ENCODE results near the gene HBE1. TPM values are rescaled to one million over a fixed set of nuclear protein-coding genes. Genes with fewer than 3 reads are reported as not detected.

HBE1 gene
- total RNA-seq, 1 donor from 2014 or later, result not detected

GRCh38 chr11:5285703-5286340, 16.1 kb upstream of the HBE1 start:
- no peaks in the 10 kb centered on the region for H3K27me3 Mint-ChIP-seq (ENCODE audit: unreplicated experiment)
- H3K36me3 Mint-ChIP-seq (ENCODE audit: unreplicated experiment), result no peaks in the 10 kb centered on the region
- no peak for TF ChIP-seq CTCF (IDR thresholded peaks at IDR 0.05)
- no peak for DNase-seq (ENCODE audit: extremely low spot score, unreplicated experiment)
- H3K9me3 Mint-ChIP-seq (ENCODE audit: unreplicated experiment), result no peaks in the 10 kb centered on the region
- peaks cover 1% of the 10 kb centered on the region for H3K4me1 Mint-ChIP-seq (ENCODE audit: unreplicated experiment)
- H3K4me3 Mint-ChIP-seq (ENCODE audit: unreplicated experiment), result no peak overlapping the region
- H3K27ac Mint-ChIP-seq (ENCODE audit: unreplicated experiment), result no peak overlapping the region

- no peak for TF ChIP-seq CTCF (IDR thresholded peaks at IDR 0.05)
- Mint-ChIP-seq H3K36me3 (ENCODE audit: unreplicated experiment) (no peaks in the 10 kb centered on the region), H3K27me3 (ENCODE audit: unreplicated experiment) (no peaks in the 10 kb centered on the region), H3K4me1 (ENCODE audit: unreplicated experiment) (peaks cover 10% of the 10 kb centered on the region), H3K4me3 (ENCODE audit: unreplicated experiment) (no peak overlapping the region), H3K9me3 (ENCODE audit: unreplicated experiment) (no peaks in the 10 kb centered on the region), H3K27ac (ENCODE audit: unreplicated experiment) (no peak overlapping the region)
- no peak for DNase-seq (ENCODE audit: extremely low spot score, unreplicated experiment)
Observed at GRCh38 chr11:5284637-5285036, 14.9 kb upstream of the HBE1 start.

GRCh38 chr11:5283882-5284281, 14.1 kb upstream of the HBE1 start:
- H3K36me3 Mint-ChIP-seq (ENCODE audit: unreplicated experiment), result no peaks in the 10 kb centered on the region
- no peak overlapping the region for H3K4me3 Mint-ChIP-seq (ENCODE audit: unreplicated experiment)
- no peak for DNase-seq (ENCODE audit: extremely low spot score, unreplicated experiment)
- no peaks in the 10 kb centered on the region for H3K9me3 Mint-ChIP-seq (ENCODE audit: unreplicated experiment)
- no peak overlapping the region for H3K27ac Mint-ChIP-seq (ENCODE audit: unreplicated experiment)
- peaks cover 10% of the 10 kb centered on the region for H3K4me1 Mint-ChIP-seq (ENCODE audit: unreplicated experiment)
- no peak for TF ChIP-seq CTCF (IDR thresholded peaks at IDR 0.05)
- no peaks in the 10 kb centered on the region for H3K27me3 Mint-ChIP-seq (ENCODE audit: unreplicated experiment)

- no peak for TF ChIP-seq CTCF (IDR thresholded peaks at IDR 0.05)
- H3K27ac Mint-ChIP-seq (ENCODE audit: unreplicated experiment), result no peak overlapping the region
- DNase-seq (ENCODE audit: extremely low spot score, unreplicated experiment), result no peak
- H3K9me3 Mint-ChIP-seq (ENCODE audit: unreplicated experiment), result no peaks in the 10 kb centered on the region
- H3K27me3 Mint-ChIP-seq (ENCODE audit: unreplicated experiment), result no peaks in the 10 kb centered on the region
- no peaks in the 10 kb centered on the region for H3K36me3 Mint-ChIP-seq (ENCODE audit: unreplicated experiment)
- H3K4me1 Mint-ChIP-seq (ENCODE audit: unreplicated experiment), result peaks cover 10% of the 10 kb centered on the region
- no peak overlapping the region for H3K4me3 Mint-ChIP-seq (ENCODE audit: unreplicated experiment)
Observed at GRCh38 chr11:5283086-5283485, 13.3 kb upstream of the HBE1 start.

GRCh38 chr11:5282628-5283027, 12.9 kb upstream of the HBE1 start:
- Mint-ChIP-seq H3K27ac (ENCODE audit: unreplicated experiment) (no peak overlapping the region), H3K36me3 (ENCODE audit: unreplicated experiment) (no peaks in the 10 kb centered on the region), H3K27me3 (ENCODE audit: unreplicated experiment) (no peaks in the 10 kb centered on the region), H3K4me1 (ENCODE audit: unreplicated experiment) (peaks cover 10% of the 10 kb centered on the region), H3K9me3 (ENCODE audit: unreplicated experiment) (no peaks in the 10 kb centered on the region), H3K4me3 (ENCODE audit: unreplicated experiment) (no peak overlapping the region)
- no peak for DNase-seq (ENCODE audit: extremely low spot score, unreplicated experiment)
- no peak for TF ChIP-seq CTCF (IDR thresholded peaks at IDR 0.05)

Measured in osteocyte (in vitro differentiated cells).